HCT116 (cell line): ENCODE measurements around the gene SPTBN1. TPM values are rescaled to one million over a fixed set of nuclear protein-coding genes. Genes with fewer than 3 reads are reported as not detected.

Experiments used
- ATAC-seq: fragments of 200-7000 bp; cut with Tn5 transposase; 2 replicates; pipeline ENCODE4 v1.9.1; 2020; ENCODE audit warnings: mild to moderate bottlenecking, moderate library complexity
- BruUV-seq: library from RNA; stranded (reverse); fragments of 400-500 nt; replicated peaks from 2 replicates; lab custom pipeline; 2021; lab: Mats Ljungman, UMichigan
- CTCF ChIA-PET: fragments of 300-600 bp; sonication (Branson Sonifier 250); formaldehyde crosslinking; loops from one replicate; lab custom pipeline; 2021; ENCODE audit warnings: antibody characterized with exemption; lab: Charles Lee
- POLR2A ChIA-PET: fragments of 300-600, 350-600 bp; sonication (Branson Sonifier 250); formaldehyde crosslinking; loops from one replicate; lab custom pipeline; 2021; ENCODE audit warnings: antibody characterized with exemption; lab: Charles Lee
- RAD21 ChIA-PET, 2 experiments: fragments of 300-600 bp; sonication (Branson Sonifier 250); formaldehyde crosslinking; loops; one replicate each; lab custom pipeline; 2023; ENCODE audit warnings: low total read pairs in 2 of 2; ENCODE audit not compliant: uncharacterized antibody in 2 of 2, unreplicated experiment in 2 of 2, low non-redundant PET in 1 of 2; lab: Charles Lee
- DNase-seq: peaks from one replicate; pipeline ENCODE4 v3.0.0-alpha.2; 2010; ENCODE audit warnings: low read depth, low spot score
- H2AFZ ChIP-seq: fragments of 200-600 bp; shearing (Covaris generic), sonication (generic); 2 replicates; pipeline ENCODE4 v1.6.1; 2017; ENCODE audit warnings: low read depth, mixed run types, mixed read lengths, antibody characterized with exemption, low read length; ENCODE audit not compliant: poor library complexity, severe bottlenecking
- H3K27ac ChIP-seq: 2 replicates; pipeline ENCODE4 v1.5.1; 2012; ENCODE audit warnings: low read depth, low read length
- H3K27me3 ChIP-seq: fragments of 200-600 bp; sonication (generic); 2 replicates; pipeline ENCODE4 v1.6.1; 2016; ENCODE audit warnings: mixed run types, low read length, mixed read lengths; ENCODE audit not compliant: insufficient read depth
- H3K36me3 ChIP-seq, 2 experiments: fragments of 200-500 bp in 1 of 2; fragments of 200-600 bp in 1 of 2; sonication (Bioruptor generic) in 1 of 2; sonication (generic) in 1 of 2; 2 replicates each; pipeline versions ENCODE4 v1.5.1 to v1.6.1; 2014 to 2016; ENCODE audit warnings: low read length in 2 of 2, inconsistent platforms in 1 of 2, mixed read lengths in 1 of 2, mixed run types in 1 of 2; ENCODE audit not compliant: insufficient read depth in 2 of 2, control insufficient read depth in 1 of 2
- H3K4me1 ChIP-seq, 2 experiments: fragments of 200-600 bp in 1 of 2; sonication (generic) in 1 of 2; 2 replicates each; pipeline versions ENCODE4 v1.5.1 to v1.6.1; 2012 to 2017; ENCODE audit warnings: low read length in 2 of 2, inconsistent platforms in 1 of 2, mild to moderate bottlenecking in 1 of 2, mixed read lengths in 1 of 2, mixed run types in 1 of 2, moderate library complexity in 1 of 2; ENCODE audit not compliant: insufficient read depth in 2 of 2, control insufficient read depth in 1 of 2
- H3K4me2 ChIP-seq: fragments of 200-600 bp; sonication (generic); 2 replicates; pipeline ENCODE4 v1.6.1; 2017; ENCODE audit warnings: mixed run types, low read length, mixed read lengths
- H3K4me3 ChIP-seq, 2 experiments: fragments of 200-600 bp in 1 of 2; sonication (generic) in 1 of 2; replicated peaks in 1 of 2; 2 replicates each; pipeline ENCODE4 v1.5.1; 2011 to 2016; ENCODE audit warnings: low read length in 2 of 2, control low read depth in 1 of 2, low read depth in 1 of 2, mild to moderate bottlenecking in 1 of 2, mixed read lengths in 1 of 2, mixed run types in 1 of 2
- H3K79me2 ChIP-seq: fragments of 200-600 bp; sonication (generic); 2 replicates; pipeline ENCODE4 v1.6.1; 2017; ENCODE audit warnings: mild to moderate bottlenecking, mixed run types, low read length, moderate library complexity, mixed read lengths; ENCODE audit not compliant: insufficient read depth
- H3K9ac ChIP-seq: fragments of 200-600 bp; sonication (generic); 2 replicates; pipeline ENCODE4 v1.6.1; 2016; ENCODE audit warnings: low read length, mixed read lengths
- H3K9me2 ChIP-seq: fragments of 200-600 bp; sonication (generic), shearing (Covaris generic); 2 replicates; pipeline ENCODE4 v1.6.1; 2017; ENCODE audit warnings: mixed run types, mild to moderate bottlenecking, moderate library complexity; ENCODE audit not compliant: insufficient read depth
- H3K9me3 ChIP-seq, 2 experiments: fragments of 200-500 bp in 1 of 2; fragments of 200-600 bp in 1 of 2; sonication (Bioruptor generic) in 1 of 2; sonication (generic) in 1 of 2; 2 replicates each; pipeline ENCODE4 v1.6.1; 2014 to 2017; ENCODE audit warnings: low read length in 2 of 2, mixed read lengths in 2 of 2, inconsistent platforms in 1 of 2, low read depth in 1 of 2, mild to moderate bottlenecking in 1 of 2, mixed run types in 1 of 2, moderate library complexity in 1 of 2; ENCODE audit not compliant: control insufficient read depth in 1 of 2, insufficient read depth in 1 of 2
- H4K20me1 ChIP-seq: fragments of 200-600 bp; sonication (generic), shearing (Covaris generic); 2 replicates; pipeline ENCODE4 v1.6.1; 2017; ENCODE audit warnings: mixed run types, mild to moderate bottlenecking, moderate library complexity; ENCODE audit not compliant: insufficient read depth
- ATF3 ChIP-seq: IDR thresholded peaks from 2 replicates; pipeline ENCODE4 v1.6.1; 2012
- CBX3 ChIP-seq: IDR thresholded peaks from 2 replicates; pipeline ENCODE4 v1.6.1; 2012; ENCODE audit warnings: low read depth
- CEBPB ChIP-seq: IDR thresholded peaks from 2 replicates; pipeline ENCODE4 v1.6.1; 2012; ENCODE audit warnings: low read depth
- EZH2 ChIP-seq: fragments of 200-600 bp; sonication (generic); IDR thresholded peaks from 2 replicates; pipeline ENCODE4 v1.6.1; 2017; ENCODE audit warnings: antibody characterized with exemption, mixed run types
- EZH2phosphoT487 ChIP-seq: fragments of 200-600 bp; IDR thresholded peaks from 2 replicates; pipeline ENCODE4 v1.6.1; 2018; ENCODE audit warnings: antibody characterized with exemption, borderline replicate concordance
- FOSL1 ChIP-seq: IDR thresholded peaks from 2 replicates; pipeline ENCODE4 v1.6.1; 2012; ENCODE audit warnings: low read depth
- JUND ChIP-seq: IDR thresholded peaks from 2 replicates; pipeline ENCODE4 v1.6.1; 2012
- MAX ChIP-seq: IDR thresholded peaks from 2 replicates; pipeline ENCODE4 v1.6.1; 2012
- POLR2AphosphoS5 ChIP-seq: IDR thresholded peaks from 2 replicates; pipeline ENCODE4 v1.6.1; 2011; ENCODE audit warnings: mild to moderate bottlenecking, low read depth, low read length, moderate library complexity
- SP1 ChIP-seq: IDR thresholded peaks from 2 replicates; pipeline ENCODE4 v1.6.1; 2012; ENCODE audit warnings: low read depth
- TCF7L2 ChIP-seq: IDR thresholded peaks from 2 replicates; pipeline ENCODE4 v1.7.0; 2011; ENCODE audit warnings: borderline replicate concordance, inconsistent platforms; ENCODE audit not compliant: insufficient read depth, insufficient read length; ENCODE audit errors: extremely low read depth
- ZBTB33 ChIP-seq: IDR thresholded peaks from 2 replicates; pipeline ENCODE4 v1.6.1; 2011; ENCODE audit warnings: mild to moderate bottlenecking, low read length, moderate library complexity; ENCODE audit not compliant: insufficient replicate concordance; ENCODE audit errors: extremely low read depth
- ZFX ChIP-seq: fragments of 450-650 bp; IDR thresholded peaks from 2 replicates; pipeline ENCODE4 v1.6.1; 2017
- ZNF274 ChIP-seq: fragments of 200-500 bp; sonication (Bioruptor generic); IDR thresholded peaks from 2 replicates; pipeline ENCODE4 v1.6.1; 2014; ENCODE audit warnings: mild to moderate bottlenecking, low read depth, low read length, inconsistent platforms
- intact Hi-C: fragments of 100-400 bp; cut with micrococcal nuclease; formaldehyde crosslinking; loops from 2 replicates; pipeline ENCODE4 v1.10.0; 2022
- total RNA-seq: library from RNA; stranded (reverse); gene quantifications from one replicate; pipeline ENCODE4 v1.2.1, GENCODE V29; 2021; ENCODE audit not compliant: unreplicated experiment

The SPTBN1 gene
- total RNA-seq, 1 experiment from 2014 or later = 84.4 TPM

- Histone ChIP-seq H3K4me1 (peaks cover 4 to 11% of the 10 kb centered on the region in 2 experiments; a peak in 3 of 4 replicates), H3K27me3 (no peaks in the 10 kb centered on the region), H3K79me2 (no peaks in the 10 kb centered on the region), H3K9me3 (no peaks in the 10 kb centered on the region), H3K9ac (no peak overlapping the region), H3K27ac (no peak overlapping the region), H4K20me1 (no peaks in the 10 kb centered on the region), H3K9me2 (no peaks in the 10 kb centered on the region), H3K36me3 (no peaks in the 10 kb centered on the region), H2AFZ (no peak overlapping the region), H3K4me3 (no peak overlapping the region), H3K4me2 (no peak overlapping the region)
- TF ChIP-seq CEBPB = no peak
- TF ChIP-seq TCF7L2 = no peak
- no peak for TF ChIP-seq MAX
- no peak for TF ChIP-seq CBX3
- no peak for TF ChIP-seq ATF3
- ChIA-PET RAD21 (no interaction called here), CTCF (interaction anchor here (1.2 kb wide), 2 partner anchors 13 to 393 kb away, joined by 3 read pairs; no protein-coding TSS in a partner anchor), POLR2A (no interaction called here)
- ATAC-seq (no peak), DNase-seq (no peak)
- BruUV-seq = no TSS peak
- intact Hi-C loops = loop anchor here (5.0 kb wide), 2 partner anchors 157 to 337 kb away; no protein-coding TSS in a partner anchor
Measured at GRCh38 chr2:54499661-54500060, 43.5 kb downstream of the SPTBN1 start.

GRCh38 chr2:54500404-54501205 lies 44.5 kb downstream of the SPTBN1 start:
- no peak overlapping the region for H3K4me2 ChIP-seq
- no peaks in the 10 kb centered on the region for H4K20me1 ChIP-seq
- no peaks in the 10 kb centered on the region for H3K36me3 ChIP-seq
- H3K4me3 ChIP-seq = no peak overlapping the region
- no TSS peak for BruUV-seq
- peaks cover 4 to 11% of the 10 kb centered on the region in 2 experiments; a peak in 3 of 4 replicates for H3K4me1 ChIP-seq
- H3K27ac ChIP-seq = no peak overlapping the region
- H3K27me3 ChIP-seq = no peaks in the 10 kb centered on the region
- no peak for ATAC-seq
- H3K79me2 ChIP-seq = no peaks in the 10 kb centered on the region
- no peaks in the 10 kb centered on the region for H3K9me2 ChIP-seq
- no peak overlapping the region for H3K9ac ChIP-seq
- no peak for DNase-seq
- no peak overlapping the region for H2AFZ ChIP-seq
- ChIA-PET POLR2A (no interaction called here), CTCF (interaction anchor here (0.6 to 1.2 kb wide), 4 partner anchors 14 to 394 kb away, joined by 3 to 4 read pairs (median 3); no protein-coding TSS in a partner anchor), RAD21 (no interaction called here)
- intact Hi-C loops = loop anchor here (5.0 kb wide), 2 partner anchors 158 to 338 kb away; no protein-coding TSS in a partner anchor
- no peaks in the 10 kb centered on the region for H3K9me3 ChIP-seq
- no peak for TF ChIP-seq ZNF274
- TF ChIP-seq ZFX = no peak
- no peak for TF ChIP-seq ZBTB33
- TF ChIP-seq SP1 = no peak
- no peak for TF ChIP-seq EZH2phosphoT487
- TF ChIP-seq MAX = no peak
- no peak for TF ChIP-seq FOSL1
- no peak for TF ChIP-seq POLR2AphosphoS5
- TF ChIP-seq ATF3 = no peak
- no peak for TF ChIP-seq EZH2
- TF ChIP-seq JUND = no peak
